Stimulated activated CD8-positive, alpha-beta memory T cell treated with anti-CD3 and anti-CD28 coated beads, Interleukin-2, amount 100 ng/mL, for 1 hour (primary cell): ENCODE data around the gene TRAK1.

Experiments
- DNase-seq, 2 donors: peaks; one replicate each; pipeline ENCODE4 v3.0.0-alpha.2; 2020; ENCODE audit warnings: low read depth in 2 of 2

The TRAK1 gene

GRCh38 chr3:42157540-42158538 is 66.7 kb downstream of the TRAK1 start:
- no peak for DNase-seq

GRCh38 chr3:42159147-42159546 is 68.0 kb downstream of the TRAK1 start:
- no peak for DNase-seq

GRCh38 chr3:42159706-42160472 is 68.7 kb downstream of the TRAK1 start:
- DNase-seq, result no peak

- DNase-seq, result no peak
Observed at GRCh38 chr3:42161050-42161935, 70.1 kb downstream of the TRAK1 start.

GRCh38 chr3:42162462-42162861 is 71.3 kb downstream of the TRAK1 start:
- DNase-seq, result no peak

- no peak for DNase-seq
Observed at GRCh38 chr3:42163622-42164244, 72.6 kb downstream of the TRAK1 start.

- no peak for DNase-seq
Observed at GRCh38 chr3:42164656-42165055, 73.5 kb downstream of the TRAK1 start.

GRCh38 chr3:42165211-42165610 is 74.1 kb downstream of the TRAK1 start:
- no peak for DNase-seq

GRCh38 chr3:42166214-42166613 is 75.1 kb downstream of the TRAK1 start:
- no peak for DNase-seq

- no peak for DNase-seq
Observed at GRCh38 chr3:42166662-42167300, 75.6 kb downstream of the TRAK1 start.

- no peak for DNase-seq
Observed at GRCh38 chr3:42169579-42170120, 78.5 kb downstream of the TRAK1 start.

GRCh38 chr3:42172047-42172654 is 81.0 kb downstream of the TRAK1 start:
- no peak for DNase-seq

- DNase-seq, result no peak
Observed at GRCh38 chr3:42173307-42173706, 82.2 kb downstream of the TRAK1 start.

- no peak for DNase-seq
Observed at GRCh38 chr3:42174679-42175385, 83.7 kb downstream of the TRAK1 start.

- DNase-seq, result no peak
Observed at GRCh38 chr3:42175386-42176240, 84.5 kb downstream of the TRAK1 start.

GRCh38 chr3:42176242-42177034 is 85.3 kb downstream of the TRAK1 start:
- no peak for DNase-seq

- no peak for DNase-seq
Observed at GRCh38 chr3:42177068-42177800, 86.1 kb downstream of the TRAK1 start.
